ENCODE measurements around the gene IQGAP2. TPM values are rescaled to one million over a fixed set of nuclear protein-coding genes. Genes with fewer than 3 reads are reported as not detected.

IQGAP2 gene
- total and polyA plus RNA-seq, 3 donors from 2014 or later = 33.5 to 78.6 (median 60.2) TPM

DNA sequence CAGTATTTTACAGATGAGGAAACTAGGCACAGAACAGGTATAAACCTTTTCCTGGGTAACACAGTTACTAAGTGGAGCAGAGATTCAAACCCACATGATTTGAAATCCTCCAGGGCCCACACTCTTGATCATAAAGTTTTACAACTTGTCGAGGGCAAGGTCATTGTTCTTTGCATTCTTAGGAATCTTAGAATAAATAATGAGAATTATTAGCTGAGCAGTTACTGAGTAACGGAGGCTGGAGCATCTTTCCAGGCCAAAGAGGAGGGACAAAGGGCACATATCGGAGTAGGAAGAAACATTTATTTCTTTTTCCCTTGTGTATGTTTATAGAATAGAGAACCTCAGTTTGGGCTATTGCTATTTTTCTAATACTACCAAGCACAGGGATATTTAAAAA, 285.8 kb downstream of the IQGAP2 start:
- no peaks in the 10 kb centered on the region for H3K36me3 ChIP-seq (ENCODE audit: low read depth, missing control alignments)
- 53 to 63% methylated on average over 3 of the region's 3 CpGs for WGBS, 2 donors
- no peak for TF ChIP-seq POLR2A (IDR thresholded peaks at IDR 0.05)
- TF ChIP-seq, protein P1, sequence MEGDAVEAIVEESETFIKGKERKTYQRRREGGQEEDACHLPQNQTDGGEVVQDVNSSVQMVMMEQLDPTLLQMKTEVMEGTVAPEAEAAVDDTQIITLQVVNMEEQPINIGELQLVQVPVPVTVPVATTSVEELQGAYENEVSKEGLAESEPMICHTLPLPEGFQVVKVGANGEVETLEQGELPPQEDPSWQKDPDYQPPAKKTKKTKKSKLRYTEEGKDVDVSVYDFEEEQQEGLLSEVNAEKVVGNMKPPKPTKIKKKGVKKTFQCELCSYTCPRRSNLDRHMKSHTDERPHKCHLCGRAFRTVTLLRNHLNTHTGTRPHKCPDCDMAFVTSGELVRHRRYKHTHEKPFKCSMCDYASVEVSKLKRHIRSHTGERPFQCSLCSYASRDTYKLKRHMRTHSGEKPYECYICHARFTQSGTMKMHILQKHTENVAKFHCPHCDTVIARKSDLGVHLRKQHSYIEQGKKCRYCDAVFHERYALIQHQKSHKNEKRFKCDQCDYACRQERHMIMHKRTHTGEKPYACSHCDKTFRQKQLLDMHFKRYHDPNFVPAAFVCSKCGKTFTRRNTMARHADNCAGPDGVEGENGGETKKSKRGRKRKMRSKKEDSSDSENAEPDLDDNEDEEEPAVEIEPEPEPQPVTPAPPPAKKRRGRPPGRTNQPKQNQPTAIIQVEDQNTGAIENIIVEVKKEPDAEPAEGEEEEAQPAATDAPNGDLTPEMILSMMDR (IDR thresholded peaks at IDR 0.05) = no peak

DNA sequence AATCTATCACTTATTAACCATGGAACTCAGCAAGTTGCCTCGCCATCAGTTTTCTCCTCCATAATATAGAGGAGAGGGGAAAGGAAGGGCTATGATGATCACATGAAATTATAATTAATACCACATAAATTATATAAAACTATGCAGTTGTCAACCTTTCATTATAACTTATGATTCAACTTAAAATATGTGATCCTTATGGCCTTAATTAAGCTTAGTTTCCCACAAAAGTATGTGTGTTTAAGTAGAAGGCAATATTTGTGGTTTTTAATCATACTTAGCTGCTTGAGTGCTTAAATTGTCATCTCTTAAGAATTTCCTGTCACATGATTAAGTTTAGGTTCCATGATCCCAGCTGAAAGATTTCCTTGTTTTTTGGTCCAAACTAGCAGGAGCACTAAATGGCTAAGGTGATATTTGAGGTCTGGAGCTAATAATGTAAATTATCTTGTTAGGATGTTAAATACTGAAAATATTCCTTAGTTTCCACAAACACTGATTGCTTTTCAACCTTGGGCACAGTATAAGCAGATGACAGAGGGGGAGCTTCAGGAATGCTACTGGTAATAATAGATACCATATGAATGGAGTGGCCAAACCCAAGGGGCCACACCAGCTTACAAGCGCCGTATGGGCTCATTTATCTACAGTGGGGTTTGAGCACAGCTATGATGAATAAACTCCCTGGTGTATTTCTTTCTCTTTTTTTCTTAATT, 286.4 kb downstream of the IQGAP2 start:
- Histone ChIP-seq H3K27ac (no peak overlapping the region), H3K4me1 (peaks cover 5% of the 10 kb centered on the region), H3K9me3 (no peaks in the 10 kb centered on the region), H3K27me3 (no peaks in the 10 kb centered on the region), H3K4me3 (no peak overlapping the region), H3K36me3 (ENCODE audit: low read depth, missing control alignments) (no peaks in the 10 kb centered on the region)
- no peak for TF ChIP-seq POLR2A (IDR thresholded peaks at IDR 0.05)
- TF ChIP-seq, protein P1 (IDR thresholded peaks at IDR 0.05) = no peak
- intact Hi-C loops (cut with DNase I; ENCODE audit: low total_unique reads) = no loop called here
- WGBS, 2 donors = 95 to 97% methylated on average over 3 of the region's 3 CpGs
- DNase-seq = no peak

More for the DNA sequence above, 285.8 kb downstream of the IQGAP2 start:
- no peaks in the 10 kb centered on the region for H3K27me3 ChIP-seq
- H3K4me3 ChIP-seq = no peak overlapping the region
- intact Hi-C loops (cut with DNase I; ENCODE audit: low total_unique reads) = no loop called here
- no peak for DNase-seq
- H3K4me1 ChIP-seq = peaks cover 5% of the 10 kb centered on the region
- no peak overlapping the region for H3K27ac ChIP-seq
- H3K9me3 ChIP-seq = no peaks in the 10 kb centered on the region

DNA sequence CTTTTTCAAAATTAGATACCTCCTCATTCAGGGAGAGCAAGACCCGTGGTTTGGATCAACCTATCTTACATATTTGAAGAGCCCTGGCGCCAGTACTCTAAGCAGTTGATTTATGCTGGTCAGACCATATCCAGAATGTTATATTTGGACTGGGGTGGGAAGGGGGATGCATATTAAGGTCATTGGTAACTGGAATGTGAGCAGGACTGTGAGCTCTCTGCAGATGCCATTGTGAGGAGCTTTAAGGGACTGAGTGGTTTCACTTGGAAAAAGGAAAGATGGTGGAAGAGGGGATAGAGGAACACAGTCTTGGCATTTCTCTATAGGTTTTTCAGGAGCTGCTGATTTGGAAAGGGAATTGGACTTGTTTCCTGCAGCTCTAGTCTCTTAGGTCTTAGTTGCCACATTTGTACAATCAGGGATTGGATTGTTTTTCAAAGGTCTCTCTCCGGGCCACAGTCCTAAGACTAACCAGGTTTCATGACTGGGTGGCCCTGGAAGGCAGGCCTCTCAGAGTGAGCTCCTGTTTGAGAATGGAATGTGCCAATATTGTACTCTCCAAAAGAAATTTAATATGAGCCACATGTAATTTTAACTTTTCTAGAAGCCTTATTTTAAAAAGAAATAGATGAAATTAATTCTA, 287.1 kb downstream of the IQGAP2 start:
- 83 to 85% methylated on average over 3 of the region's 3 CpGs for WGBS, 2 donors

DNA sequence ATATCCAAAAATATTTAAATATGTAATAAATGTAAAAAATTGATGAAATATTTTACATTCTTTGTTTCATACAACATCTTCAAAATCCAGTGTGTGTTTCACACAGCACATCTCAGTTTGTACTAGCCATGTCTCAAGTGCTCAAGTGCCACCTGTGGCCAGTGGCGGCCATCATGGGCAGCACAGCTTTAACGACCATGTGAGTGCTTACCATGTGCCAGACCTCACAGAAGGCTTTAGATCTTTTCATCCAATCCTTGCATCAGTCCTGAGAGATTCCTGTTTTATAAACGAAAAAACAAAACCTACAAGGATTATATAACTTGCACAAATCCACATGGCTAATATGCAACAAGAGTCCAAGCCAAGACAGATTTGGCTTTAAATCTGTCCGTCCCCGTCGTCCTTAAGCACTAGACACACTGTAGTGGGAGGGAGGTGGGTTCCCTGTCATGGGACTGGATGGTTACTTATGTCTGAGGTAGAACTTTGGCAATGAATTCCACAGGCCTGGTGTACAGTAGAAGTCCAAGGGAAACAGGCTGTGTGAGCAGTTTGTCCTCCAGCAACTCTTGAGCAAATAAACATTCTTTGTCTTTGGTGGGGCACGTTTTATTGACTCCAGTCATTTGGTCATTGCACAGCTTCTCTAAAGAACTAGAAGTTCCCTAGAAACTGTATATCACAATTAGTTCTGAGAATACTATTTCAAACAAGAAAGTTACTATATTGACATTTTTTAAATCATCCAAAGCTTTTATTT, 287.8 kb downstream of the IQGAP2 start:
- Histone ChIP-seq H3K27me3 (no peaks in the 10 kb centered on the region), H3K4me3 (no peak overlapping the region), H3K4me1 (peaks cover 5% of the 10 kb centered on the region), H3K27ac (no peak overlapping the region), H3K9me3 (no peaks in the 10 kb centered on the region), H3K36me3 (ENCODE audit: low read depth, missing control alignments) (no peaks in the 10 kb centered on the region)
- TF ChIP-seq, protein P1 (IDR thresholded peaks at IDR 0.05) = no peak
- TF ChIP-seq POLR2A (IDR thresholded peaks at IDR 0.05) = no peak
- no peak for DNase-seq
- intact Hi-C loops (cut with DNase I; ENCODE audit: low total_unique reads) = no loop called here
- 59 to 67% methylated on average over 7 of the region's 7 CpGs for WGBS, 2 donors

More for the DNA sequence above, 287.1 kb downstream of the IQGAP2 start:
- no peak overlapping the region for H3K4me3 ChIP-seq
- no peak overlapping the region for H3K27ac ChIP-seq
- H3K9me3 ChIP-seq = no peaks in the 10 kb centered on the region
- intact Hi-C loops (cut with DNase I; ENCODE audit: low total_unique reads) = no loop called here
- TF ChIP-seq POLR2A (IDR thresholded peaks at IDR 0.05) = no peak
- TF ChIP-seq, protein P1 (IDR thresholded peaks at IDR 0.05) = no peak
- H3K27me3 ChIP-seq = no peaks in the 10 kb centered on the region
- no peaks in the 10 kb centered on the region for H3K36me3 ChIP-seq (ENCODE audit: low read depth, missing control alignments)
- H3K4me1 ChIP-seq = peaks cover 5% of the 10 kb centered on the region
- no peak for DNase-seq

All from testis (tissue), 3 donors.